GM21390 (cell line): ENCODE data around the gene ANXA2.
"Not testable (repeated sequence)": the region's sequence is repeated elsewhere in the genome, so short reads cannot be mapped to it uniquely, and the experiment has no call there.

Source experiments
- ATAC-seq: cut with Tn5 transposase; IDR thresholded peaks from one replicate; pipeline ENCODE4 v1.9.1; 2021; ENCODE audit not compliant: unreplicated experiment

The ANXA2 gene

DNA sequence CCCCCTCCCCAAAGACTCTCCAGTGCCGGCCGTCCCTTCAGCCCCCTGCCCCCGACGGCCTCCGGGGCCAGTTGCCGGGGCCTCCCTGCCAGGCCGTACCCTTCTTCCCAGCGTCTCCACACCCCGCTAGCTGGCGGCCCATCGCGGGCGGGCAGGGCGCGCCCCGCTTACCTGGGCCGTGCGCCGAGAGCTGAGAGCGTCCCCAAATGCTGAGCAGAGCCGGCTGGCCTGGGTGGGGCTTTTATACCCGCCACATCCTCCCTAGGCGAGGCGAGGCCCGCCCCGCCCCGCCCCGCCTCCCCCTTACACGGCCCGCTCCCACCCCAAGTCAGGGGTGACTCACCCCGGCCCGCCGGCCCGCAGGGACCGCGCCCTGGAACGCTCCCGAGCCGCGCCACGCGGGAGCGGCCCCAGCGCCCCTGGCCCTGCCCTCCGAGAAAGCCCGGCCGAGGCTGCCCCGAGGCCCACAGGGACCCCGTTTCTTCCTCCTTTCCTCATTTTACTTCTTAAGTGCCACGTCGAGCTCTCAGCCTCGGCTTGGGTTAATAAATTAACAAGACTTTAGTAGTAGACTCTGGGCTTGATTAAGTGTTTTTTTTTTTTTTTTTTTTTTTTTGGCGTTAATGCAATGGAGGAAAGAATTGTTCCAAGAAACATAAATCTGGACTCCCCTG lies at the start of gene ANXA2:
ANXA2 (minus strand) TSS at position 215 of the 674 bp plus-strand sequence. CDS start 11,911 bp downstream, outside the sequence.
- ATAC-seq: peak; percentile 73

DNA sequence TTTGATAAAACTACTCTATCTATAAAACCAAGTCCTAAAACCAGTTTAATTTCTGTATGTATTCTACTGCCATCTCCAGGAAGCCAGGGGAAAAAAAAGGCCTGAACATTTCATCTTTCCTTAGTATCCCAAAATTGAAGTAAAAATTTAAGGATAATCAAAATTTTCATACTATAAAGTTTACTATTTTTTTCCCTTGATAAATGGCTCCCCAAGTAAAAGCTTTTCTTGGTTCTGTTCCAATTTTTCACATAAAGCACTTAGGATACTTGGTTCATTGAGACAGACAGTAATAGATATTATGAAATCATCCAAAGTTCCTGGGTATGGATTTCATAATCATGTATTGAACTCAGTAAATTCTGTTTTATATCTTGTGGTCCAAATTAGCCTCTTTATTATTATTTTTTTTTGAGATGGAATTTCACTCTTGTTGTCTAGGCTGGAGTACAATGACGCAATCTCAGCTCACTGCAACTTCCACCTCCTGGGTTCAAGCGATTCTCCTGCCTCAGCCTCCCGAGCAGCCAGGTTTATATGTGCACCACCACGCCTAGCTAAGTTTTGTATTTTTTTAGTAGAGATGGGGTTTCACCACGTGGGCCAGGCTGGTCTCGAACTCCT lies 46.6 kb upstream of the ANXA2 start:
- ATAC-seq: no peak

DNA sequence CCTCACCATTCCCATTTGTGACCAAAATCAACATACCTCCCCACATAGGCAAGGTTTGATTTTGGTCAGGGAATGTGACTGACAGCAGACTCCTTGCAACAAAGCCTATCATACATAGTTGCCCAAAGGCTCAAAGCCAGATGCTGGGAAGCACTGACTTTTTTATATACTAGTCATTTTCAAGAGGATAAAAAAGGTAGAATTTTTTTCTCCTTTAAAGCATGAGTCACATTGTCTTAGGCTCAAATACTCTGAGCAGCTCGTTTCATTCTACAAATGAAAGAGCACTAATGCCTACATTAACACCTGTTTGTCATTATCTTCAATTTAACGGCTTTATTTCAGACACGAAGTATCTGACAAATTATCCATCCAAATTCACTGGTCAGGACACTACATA lies 45.0 kb upstream of the ANXA2 start:
- ATAC-seq: no peak

DNA sequence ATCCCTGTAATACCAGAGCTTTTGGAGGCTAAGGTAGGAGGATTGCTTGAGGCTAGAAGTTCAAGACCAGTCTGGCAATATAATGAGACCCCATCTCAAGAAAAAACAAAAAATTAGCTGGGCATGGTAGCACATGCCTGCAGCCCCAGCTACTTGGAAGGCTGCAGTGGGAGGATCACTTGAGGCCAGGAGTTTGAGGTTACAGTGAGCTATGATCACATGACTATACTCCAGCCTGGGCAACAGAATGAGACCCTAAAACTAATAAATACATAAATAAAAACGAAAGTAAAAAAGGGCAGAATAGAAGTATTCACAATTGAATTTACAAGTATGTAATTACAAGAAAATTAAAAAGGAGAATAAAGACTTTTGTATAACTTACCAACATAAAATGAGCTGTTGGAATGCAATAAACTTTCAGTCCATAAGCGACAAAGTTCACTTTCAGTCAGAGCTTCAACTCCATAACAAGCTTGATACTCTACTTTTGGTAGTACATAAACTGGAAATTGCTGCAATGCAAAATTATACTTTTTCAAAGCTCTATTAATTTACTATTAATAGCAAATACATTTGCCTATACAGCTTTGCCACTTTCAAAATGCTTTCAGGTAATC lies 44.4 kb upstream of the ANXA2 start:
- no peak for ATAC-seq

DNA sequence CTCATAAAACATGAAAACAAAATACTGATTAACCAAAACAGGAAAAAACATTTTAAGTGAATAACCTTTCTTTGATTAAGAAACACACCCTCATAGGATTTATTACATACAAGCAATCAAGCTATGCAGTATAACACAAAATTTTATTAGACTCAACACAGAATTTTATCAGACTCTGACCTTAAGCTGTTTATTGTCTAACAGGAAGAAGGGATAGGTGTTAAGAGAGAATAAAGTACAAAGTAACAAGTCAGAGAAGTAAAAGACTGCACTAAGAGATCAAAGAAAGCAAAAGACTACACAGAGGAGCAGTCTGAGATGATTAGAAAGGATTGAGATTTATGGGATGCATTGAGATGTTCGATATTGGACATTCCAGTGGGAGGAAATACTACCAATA lies 43.5 kb upstream of the ANXA2 start:
- no peak for ATAC-seq

DNA sequence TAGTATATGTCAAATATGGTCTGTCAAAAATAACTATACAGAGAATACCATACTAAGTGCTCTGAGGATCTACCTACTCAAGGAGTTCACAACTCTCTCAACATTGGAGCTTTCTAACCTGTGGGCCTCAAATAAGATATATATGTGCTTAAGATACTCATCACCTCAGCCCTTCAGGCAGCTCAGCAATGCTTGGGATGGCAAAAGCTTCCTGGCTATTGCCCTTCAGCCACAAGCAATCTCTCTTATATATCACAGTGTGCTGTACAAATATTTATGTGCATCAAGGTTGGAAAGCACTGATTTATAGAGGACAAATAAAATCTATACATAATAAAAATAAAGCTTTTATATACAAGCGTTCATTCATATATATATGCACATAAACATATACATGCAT lies 40.9 kb upstream of the ANXA2 start:
- ATAC-seq: no peak

DNA sequence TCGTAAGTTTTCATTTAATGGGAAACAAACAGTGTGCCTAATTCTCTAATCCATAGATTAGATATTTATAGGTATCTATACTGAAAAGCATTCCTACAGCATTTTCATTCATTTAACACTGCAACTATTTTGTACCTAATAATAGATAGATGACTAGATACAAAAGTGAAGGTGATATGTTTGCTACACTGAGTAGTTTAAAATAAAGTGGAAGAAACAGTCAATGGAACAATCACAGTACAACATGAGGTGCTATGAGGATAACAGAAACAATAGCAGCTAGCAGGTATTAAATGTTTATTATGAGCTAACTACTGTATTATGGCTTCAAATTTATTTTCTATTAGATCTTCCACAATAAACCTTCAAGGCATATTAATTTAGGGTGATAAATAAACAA lies 31.1 kb upstream of the ANXA2 start:
- no peak for ATAC-seq

DNA sequence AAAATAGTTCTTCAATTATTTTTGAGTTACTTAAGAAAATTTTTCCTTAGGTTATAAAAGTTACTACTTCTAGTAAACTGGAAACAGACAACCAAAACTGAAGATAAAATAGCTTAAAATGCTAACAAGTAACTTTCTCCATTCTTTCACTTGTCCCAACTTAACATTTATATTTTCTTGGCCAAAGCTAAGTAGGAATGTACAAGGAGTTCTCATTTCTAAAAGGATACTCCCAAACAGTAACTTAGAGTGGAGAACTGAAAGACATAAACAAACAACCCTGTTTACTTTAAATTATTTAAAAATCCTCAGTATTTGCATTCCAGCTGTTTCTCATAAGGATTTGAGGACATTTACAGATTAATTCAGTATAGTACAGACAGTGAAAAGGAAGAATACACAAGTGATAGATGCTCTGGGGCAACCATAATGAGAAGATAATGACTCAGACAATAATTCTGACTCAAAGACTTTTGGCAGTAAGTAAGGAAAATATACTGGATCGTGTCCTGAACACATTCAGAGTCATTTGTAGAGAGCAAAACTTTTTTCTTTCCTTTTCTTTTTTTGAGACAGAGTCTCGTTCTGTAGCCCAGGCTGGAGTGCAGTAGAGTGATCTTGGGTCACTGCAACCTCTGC lies 29.2 kb upstream of the ANXA2 start:
- ATAC-seq: no peak

DNA sequence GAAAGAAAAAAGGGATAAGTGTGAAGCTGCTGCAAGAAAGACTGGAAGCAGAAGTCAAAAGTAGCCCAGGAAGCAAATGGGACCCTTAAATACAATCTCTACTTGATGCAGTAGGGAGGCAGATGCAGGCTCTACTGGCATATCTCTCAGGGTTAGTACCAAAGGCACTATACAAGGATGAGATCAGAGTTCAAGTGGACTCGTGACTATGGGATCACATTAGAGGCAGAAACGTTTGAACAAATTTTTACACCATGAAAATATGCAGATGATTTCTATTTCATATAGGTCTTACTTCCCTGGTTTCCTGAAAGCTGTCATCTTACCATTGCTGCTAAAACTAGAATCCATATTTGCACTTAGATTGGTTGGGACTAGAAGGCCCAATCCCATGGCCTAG lies 27.7 kb upstream of the ANXA2 start:
- no peak for ATAC-seq

DNA sequence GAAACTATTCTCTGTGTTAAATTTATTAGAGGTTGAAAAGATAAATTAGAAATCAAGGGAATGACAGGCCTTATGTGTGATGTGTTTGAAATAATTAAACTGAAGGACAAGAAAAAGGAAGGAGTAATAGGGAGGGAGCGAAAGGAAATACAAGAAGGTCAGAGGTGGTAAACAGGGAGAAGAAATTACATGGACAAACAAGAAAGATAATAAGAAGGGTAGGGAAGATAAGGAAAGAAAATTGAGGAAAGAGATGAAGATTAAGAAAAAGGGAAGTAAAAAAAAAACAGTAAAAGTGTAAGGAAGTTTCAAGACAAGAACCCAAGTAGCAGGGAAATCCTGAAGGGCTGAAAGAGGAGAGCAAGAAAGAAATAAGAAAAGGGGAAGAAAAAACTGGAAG lies 26.2 kb upstream of the ANXA2 start:
- ATAC-seq: no peak

DNA sequence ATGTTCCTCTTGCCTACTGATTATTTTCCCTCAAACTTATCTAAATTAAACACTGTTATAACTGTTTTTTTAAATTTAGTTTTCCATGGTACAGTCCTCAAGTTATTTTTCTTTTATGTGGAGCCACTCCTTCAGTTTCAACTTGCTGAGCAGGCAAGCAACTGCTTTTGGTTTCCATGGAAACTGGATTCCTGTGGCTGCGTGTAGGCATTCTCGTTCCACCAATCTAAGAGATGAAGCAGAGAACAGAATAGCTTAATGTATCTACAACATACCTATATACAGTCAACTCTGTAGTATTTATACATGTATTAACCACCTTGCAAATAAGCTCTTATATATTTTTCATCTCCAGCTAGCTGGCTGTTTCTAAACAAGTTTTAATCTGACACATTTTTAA lies 25.8 kb upstream of the ANXA2 start:
- no peak for ATAC-seq

DNA sequence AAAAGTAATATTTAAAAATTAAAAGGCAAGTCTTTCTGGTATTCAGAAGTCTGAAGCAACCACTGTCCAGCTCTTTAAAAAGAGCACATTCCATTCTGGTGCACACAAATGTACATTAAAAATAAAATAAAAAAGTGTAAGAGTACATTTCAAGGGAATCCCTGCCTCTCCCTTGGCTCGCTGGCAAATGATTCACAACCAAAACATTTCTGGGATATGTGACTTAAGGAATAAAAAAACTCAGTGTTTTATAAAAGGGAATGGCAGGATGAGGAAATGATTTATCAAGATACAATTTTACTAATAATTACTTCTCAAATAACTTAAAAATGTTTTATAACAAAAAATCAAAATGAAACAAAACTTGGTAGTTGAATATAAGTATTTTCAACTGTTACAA lies 23.8 kb upstream of the ANXA2 start:
- ATAC-seq: no peak

DNA sequence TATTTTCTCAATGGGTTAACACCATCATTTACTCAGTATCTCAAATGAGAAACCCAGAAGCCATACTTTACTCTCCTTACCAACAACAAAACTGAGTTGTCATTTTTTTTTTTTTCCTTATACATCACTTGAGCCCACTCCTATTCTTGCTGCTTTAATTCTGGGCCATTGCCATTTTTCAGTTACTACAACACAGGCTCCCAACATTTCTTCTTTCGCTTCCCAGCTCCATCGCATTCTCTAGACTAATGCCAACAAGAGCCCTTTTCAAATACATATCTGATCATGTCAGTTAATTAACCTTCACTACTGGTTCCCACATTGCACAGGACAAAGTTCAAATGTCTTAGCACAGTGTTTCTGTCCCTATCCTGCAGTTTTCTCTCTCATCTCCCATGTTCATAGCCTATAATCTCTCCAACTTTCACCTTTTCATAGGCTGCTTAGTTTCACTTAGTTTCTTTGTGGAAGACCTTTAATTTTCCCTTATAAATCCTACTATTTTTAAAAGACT lies 22.5 kb upstream of the ANXA2 start:
- ATAC-seq: no peak

DNA sequence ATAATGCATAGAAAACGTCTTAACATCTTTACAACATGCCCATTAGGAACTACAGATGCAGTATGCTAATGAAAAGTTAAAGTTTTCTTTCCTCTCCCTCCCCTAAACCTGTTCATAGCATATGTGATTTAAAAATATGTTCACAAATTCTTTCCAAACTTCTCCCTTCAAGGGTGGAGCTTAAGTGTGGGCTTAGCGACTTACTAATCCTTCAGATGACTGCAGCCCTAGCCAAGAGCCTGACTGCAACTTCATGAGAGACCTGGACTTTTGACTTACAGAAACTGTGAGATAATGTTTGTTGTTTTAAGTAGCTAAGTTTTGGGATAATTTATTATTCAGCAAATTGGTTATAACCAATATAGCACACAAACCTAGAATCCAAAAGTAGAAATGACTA lies 22.0 kb upstream of the ANXA2 start:
- ATAC-seq: no peak

DNA sequence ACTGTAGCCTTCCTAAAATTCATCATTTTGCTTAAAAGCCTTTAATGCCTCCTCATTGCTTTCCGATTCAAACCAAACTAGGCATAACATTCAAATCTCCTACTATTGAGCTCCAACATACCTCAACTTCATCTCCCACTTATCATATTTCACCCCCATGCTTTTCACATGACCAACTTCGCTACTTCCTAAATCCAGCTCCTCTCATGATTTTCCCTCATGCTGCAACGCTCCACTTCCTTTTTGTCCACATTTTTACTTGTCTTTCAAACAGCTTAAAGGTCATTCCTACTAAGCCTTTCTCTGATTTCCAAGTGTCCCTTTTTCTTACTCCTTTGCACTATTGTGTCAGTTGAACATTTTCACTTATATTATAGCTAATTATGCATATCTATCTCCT lies 20.3 kb upstream of the ANXA2 start:
- no peak for ATAC-seq

DNA sequence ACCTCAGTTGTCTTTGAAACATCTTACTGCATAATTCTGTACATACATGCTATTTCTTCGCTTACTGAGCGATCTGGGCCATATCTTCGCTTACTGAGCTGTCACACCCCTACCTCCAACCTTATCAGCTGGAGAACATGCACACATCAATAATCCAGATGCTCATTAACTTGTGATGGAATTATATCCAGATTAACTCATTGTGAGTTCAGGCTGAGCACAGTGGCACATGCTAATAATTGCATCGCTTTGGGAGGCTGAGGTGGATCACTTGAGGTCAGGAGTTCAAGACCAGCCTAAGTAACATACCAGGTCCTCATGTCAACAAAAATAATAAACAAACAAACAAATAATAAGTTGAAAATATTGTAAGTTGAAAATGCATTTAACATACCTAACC lies 19.3 kb upstream of the ANXA2 start:
- ATAC-seq: no peak

DNA sequence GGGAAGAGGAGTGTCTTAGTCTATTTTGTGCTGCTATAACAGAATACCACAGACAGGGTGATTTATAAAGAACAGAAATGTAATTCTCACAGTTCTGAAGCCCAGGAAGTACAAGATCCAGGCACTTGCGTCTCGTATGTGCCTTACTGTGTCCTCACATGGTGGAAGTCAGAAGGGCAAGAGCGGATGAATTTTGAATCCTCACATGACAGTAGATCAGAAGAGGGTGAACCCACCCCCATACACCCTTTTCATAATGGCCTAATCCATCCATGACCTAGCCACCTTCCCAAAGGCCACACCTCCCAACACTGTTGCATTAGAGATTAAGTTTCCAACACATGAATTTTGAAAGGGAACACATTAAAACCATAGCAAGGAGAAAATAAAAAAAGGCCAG lies 18.7 kb upstream of the ANXA2 start:
- no peak for ATAC-seq

DNA sequence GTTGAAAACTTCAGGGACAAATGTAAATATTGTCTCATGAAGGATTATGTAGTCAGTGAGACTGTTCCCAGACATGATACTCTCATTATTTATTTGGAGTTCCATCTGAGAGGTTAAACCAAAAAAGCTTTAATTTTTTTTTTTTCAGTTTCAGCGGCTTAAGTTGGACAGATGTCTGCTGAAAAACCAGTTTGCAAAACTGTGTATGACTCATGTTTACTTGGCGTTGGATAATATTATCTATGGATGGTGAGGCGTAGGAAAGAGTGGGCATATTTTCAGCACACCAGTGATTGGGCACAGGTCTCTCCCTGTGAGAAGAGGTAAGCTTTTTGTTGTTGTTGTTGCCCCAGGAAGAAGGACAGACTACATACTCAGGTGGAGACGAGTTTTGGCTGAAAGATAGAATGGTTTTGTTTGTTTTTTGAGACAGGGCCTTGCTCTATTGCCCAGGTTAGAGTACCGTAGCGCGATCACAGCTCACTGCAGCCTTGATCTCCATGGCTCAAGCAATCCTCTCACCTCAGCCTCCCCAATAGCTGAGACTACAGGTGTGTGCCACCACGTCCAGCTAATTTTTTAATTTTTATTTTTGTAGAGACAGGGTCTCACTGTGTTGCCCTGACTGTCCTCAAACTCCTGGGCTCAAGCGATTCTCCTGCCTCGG lies 16.4 kb upstream of the ANXA2 start:
- ATAC-seq: no peak

DNA sequence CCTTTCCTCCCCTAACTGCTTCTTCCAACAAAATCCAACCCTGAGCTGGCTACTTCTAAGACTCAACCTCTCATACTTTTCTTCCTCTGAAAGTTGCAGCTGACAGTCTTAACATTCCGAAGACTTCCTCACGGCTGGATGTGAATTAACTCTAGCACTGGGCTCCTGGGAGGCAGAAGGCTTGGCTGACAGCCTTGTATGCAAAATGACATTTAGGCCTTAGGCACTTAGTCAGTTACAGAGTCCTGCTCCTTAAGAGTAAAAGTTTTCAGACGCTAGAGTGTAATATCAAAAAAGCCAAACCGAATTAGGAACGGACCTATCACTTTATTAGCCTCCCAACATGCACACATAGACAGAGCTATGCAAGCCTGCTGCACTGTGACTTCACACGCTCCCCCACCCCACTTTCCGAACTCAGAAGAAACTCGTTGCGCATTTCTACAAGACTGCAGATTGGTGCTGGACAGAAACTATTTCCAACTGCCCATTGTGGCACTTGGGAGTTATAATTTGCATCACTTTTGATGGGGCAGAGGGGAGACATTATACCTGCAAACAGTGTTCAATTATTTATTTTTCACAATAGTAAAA lies 15.5 kb upstream of the ANXA2 start:
- ATAC-seq: no peak

DNA sequence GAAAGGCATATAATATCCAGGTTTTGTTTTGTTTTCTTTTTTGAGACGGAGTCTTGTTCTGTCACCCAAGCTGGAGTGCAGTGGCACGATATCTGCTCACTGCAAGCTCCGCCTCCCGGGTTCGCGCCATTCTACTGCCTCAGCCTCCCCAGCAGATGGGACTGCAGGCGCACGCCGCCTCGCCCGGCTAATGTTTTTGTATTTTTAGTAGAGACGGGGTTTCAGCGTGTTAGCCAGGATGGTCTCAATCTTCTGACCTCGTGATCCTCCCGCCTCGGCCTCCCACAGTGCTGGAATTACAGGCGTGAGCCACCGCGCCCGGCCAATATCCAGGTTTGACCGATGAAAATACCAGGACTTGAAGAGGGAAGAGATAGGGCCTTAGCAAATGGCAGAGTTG lies 15.0 kb upstream of the ANXA2 start:
- not testable (repeated sequence) for ATAC-seq
